Lower lobe of right lung (tissue), 2 donors: ENCODE data around the gene CYP46A1. TPM values are rescaled to one million over a fixed set of nuclear protein-coding genes. Genes with fewer than 3 reads are reported as not detected.

Experiments
- ATAC-seq, 2 donors: fragments of 200-7000 bp; cut with Tn5 transposase; one replicate each; pipeline ENCODE4 v1.9.1; 2020 to 2022; ENCODE audit warnings: mild to moderate bottlenecking in 2 of 2, moderate library complexity in 2 of 2
- DNase-seq: peaks from one replicate; pipeline ENCODE4 v3.0.0-alpha.2; 2020
- H3K27ac ChIP-seq: fragments of 200-600 bp; one replicate; pipeline ENCODE4 v1.8.0; 2022
- H3K27me3 ChIP-seq: fragments of 200-600 bp; one replicate; pipeline ENCODE4 v1.8.0; 2022; ENCODE audit warnings: low read depth
- H3K36me3 ChIP-seq: fragments of 200-600 bp; one replicate; pipeline ENCODE4 v1.8.0; 2022; ENCODE audit warnings: mild to moderate bottlenecking
- H3K4me1 ChIP-seq: fragments of 200-600 bp; one replicate; pipeline ENCODE4 v1.8.0; 2022
- H3K4me3 ChIP-seq: fragments of 200-600 bp; one replicate; pipeline ENCODE4 v1.8.0; 2022; ENCODE audit warnings: mild to moderate bottlenecking
- H3K9me3 ChIP-seq: fragments of 200-600 bp; one replicate; pipeline ENCODE4 v1.8.0; 2022
- intact Hi-C: fragments of 100-400 bp; cut with DNase I; formaldehyde crosslinking; loops from one replicate; pipeline ENCODE4 v1.11.0; 2022
- total RNA-seq: library from RNA; stranded (reverse); fragmentation: NEBNext Ultra II Directional; extraction: Animal tissue kit (Norgen Biotek cat#: 25700); gene quantifications from one replicate; pipeline ENCODE4 v1.2.1, GENCODE V29; 2021
- TF ChIP-seq, protein P1 (sequence below): fragments of 200-600 bp; IDR thresholded peaks from one replicate; pipeline ENCODE4 v1.8.0; 2022; ENCODE audit warnings: antibody characterized with exemption, mild to moderate bottlenecking
- donor health status: DM: no; HTN: yes; CAD: no; lungs with severe emphysema.

CYP46A1 gene
- total RNA-seq, 1 donor from 2014 or later: 0.62 TPM

DNA sequence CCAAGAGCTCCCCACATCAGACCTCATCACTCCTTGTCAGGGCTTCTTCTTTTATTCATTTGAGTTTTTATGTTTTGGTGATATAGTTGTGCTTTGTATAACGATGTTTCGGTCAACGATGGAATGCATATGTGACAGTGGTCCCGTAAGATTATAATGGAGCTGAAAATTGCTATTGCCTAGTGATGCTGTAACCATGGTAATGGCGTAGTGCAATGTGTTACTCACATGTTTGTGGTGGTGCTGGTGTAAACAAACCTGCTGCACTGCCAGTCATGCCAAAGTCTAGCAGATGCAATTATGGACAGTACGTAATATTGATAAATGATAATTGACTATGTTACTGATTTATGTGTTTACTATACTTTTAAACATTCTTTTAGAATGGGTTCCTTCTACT, 16.3 kb downstream of the CYP46A1 start:
- TF ChIP-seq, protein P1, sequence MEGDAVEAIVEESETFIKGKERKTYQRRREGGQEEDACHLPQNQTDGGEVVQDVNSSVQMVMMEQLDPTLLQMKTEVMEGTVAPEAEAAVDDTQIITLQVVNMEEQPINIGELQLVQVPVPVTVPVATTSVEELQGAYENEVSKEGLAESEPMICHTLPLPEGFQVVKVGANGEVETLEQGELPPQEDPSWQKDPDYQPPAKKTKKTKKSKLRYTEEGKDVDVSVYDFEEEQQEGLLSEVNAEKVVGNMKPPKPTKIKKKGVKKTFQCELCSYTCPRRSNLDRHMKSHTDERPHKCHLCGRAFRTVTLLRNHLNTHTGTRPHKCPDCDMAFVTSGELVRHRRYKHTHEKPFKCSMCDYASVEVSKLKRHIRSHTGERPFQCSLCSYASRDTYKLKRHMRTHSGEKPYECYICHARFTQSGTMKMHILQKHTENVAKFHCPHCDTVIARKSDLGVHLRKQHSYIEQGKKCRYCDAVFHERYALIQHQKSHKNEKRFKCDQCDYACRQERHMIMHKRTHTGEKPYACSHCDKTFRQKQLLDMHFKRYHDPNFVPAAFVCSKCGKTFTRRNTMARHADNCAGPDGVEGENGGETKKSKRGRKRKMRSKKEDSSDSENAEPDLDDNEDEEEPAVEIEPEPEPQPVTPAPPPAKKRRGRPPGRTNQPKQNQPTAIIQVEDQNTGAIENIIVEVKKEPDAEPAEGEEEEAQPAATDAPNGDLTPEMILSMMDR: no peak
- intact Hi-C loops: no loop called here
- Histone ChIP-seq H3K4me1 (no peaks in the 10 kb centered on the region), H3K36me3 (no peaks in the 10 kb centered on the region), H3K27ac (no peak overlapping the region), H3K9me3 (peaks cover 18% of the 10 kb centered on the region), H3K4me3 (no peak overlapping the region), H3K27me3 (no peaks in the 10 kb centered on the region)
- DNase-seq: no peak
- ATAC-seq: no peak

DNA sequence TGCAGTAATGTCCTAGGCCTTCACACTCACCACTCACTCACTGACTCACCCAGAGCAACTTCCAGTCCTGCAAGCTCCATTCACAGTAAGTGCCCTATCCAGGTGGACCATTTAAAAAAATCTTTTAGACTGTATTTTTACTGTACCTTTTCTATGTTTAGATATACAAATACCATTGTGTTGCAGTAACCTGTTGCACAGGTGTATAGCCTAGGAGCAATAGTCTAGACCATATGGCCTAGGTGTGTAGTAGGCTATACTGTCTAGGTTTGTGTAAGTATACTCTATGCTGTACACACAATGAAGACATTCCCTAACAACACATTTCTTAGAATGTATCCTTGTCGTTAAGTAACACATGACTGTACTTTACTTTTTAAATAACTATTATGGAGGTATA, 17.2 kb downstream of the CYP46A1 start:
- peaks cover 18% of the 10 kb centered on the region for H3K9me3 ChIP-seq
- no peaks in the 10 kb centered on the region for H3K4me1 ChIP-seq
- TF ChIP-seq, protein P1: no peak
- no peak overlapping the region for H3K4me3 ChIP-seq
- DNase-seq (no peak), ATAC-seq (no peak)
- no peak overlapping the region for H3K27ac ChIP-seq
- H3K27me3 ChIP-seq: no peaks in the 10 kb centered on the region
- intact Hi-C loops: no loop called here
- no peaks in the 10 kb centered on the region for H3K36me3 ChIP-seq

DNA sequence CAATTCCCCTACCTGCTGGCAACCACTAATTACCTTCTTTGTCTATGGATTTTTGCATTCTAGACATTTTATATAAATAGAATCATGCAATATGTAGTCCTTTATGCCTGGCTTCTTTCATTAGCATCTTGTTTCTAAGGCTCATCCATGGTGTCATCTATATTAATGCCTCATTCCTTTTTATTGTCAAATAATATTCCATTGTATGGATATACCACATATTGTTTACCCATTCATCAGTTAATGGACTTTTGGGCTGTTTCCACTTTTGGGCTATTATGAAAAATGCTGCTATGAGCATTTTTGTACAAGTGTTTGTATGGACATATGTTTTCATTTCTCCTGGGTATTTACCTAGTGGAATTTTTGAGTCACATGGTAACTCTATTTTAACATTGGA, 18.0 kb downstream of the CYP46A1 start:
- intact Hi-C loops: no loop called here
- no peak for ATAC-seq
- TF ChIP-seq, protein P1: no peak
- H3K27me3 ChIP-seq: no peaks in the 10 kb centered on the region
- no peaks in the 10 kb centered on the region for H3K4me1 ChIP-seq
- H3K9me3 ChIP-seq: peaks cover 18% of the 10 kb centered on the region
- DNase-seq: no peak
- H3K4me3 ChIP-seq: no peak overlapping the region
- no peaks in the 10 kb centered on the region for H3K36me3 ChIP-seq
- H3K27ac ChIP-seq: no peak overlapping the region

DNA sequence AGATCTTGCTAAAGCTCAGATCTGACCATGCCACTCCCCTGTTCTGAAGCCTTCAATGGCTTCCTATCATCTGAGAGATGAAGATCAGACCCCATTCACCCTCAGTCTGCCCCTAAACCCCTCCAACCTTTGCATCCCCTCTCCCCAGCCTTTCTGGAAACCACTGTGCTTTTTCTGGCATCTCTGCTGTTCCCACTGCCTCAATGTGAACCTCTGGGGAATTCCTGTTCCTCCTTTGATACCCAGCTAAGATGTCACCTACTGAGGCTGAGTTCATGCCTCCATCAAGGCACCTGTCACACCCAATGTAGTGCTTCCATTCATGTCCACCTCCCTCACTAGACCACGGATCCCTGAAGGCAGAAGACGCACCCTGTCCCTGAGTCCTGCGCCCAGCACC, 19.3 kb downstream of the CYP46A1 start:
- intact Hi-C loops: no loop called here
- TF ChIP-seq, protein P1: no peak
- no peak overlapping the region for H3K27ac ChIP-seq
- no peaks in the 10 kb centered on the region for H3K4me1 ChIP-seq
- ATAC-seq: no peak
- peaks cover 18% of the 10 kb centered on the region for H3K9me3 ChIP-seq
- H3K27me3 ChIP-seq: no peaks in the 10 kb centered on the region
- DNase-seq: no peak
- no peaks in the 10 kb centered on the region for H3K36me3 ChIP-seq
- H3K4me3 ChIP-seq: no peak overlapping the region

DNA sequence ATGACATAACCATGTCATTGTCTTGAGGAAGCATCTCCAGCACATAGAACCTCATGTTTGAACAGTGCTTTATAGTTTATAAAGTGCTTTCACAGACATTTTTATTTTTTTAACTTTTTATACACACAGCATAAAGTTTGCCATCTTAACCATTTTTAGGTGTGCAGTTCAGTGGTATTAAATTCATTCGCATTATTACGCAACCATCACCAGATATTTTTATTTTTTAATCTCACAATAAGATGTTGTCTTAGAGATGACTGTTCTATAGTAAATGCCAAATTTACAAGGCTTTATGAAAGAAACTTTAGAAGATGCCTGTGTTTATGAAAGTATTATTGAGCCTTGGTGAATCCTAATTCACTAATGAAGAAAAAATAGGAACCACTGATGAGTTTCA, 19.9 kb downstream of the CYP46A1 start:
- no peak for ATAC-seq
- no peaks in the 10 kb centered on the region for H3K4me1 ChIP-seq
- intact Hi-C loops: no loop called here
- no peak for DNase-seq
- H3K27me3 ChIP-seq: no peaks in the 10 kb centered on the region
- TF ChIP-seq, protein P1: no peak
- no peaks in the 10 kb centered on the region for H3K36me3 ChIP-seq
- H3K9me3 ChIP-seq: peaks cover 18% of the 10 kb centered on the region
- H3K4me3 ChIP-seq: no peak overlapping the region
- H3K27ac ChIP-seq: no peak overlapping the region
